ENCODE data around the gene RANGAP1.
A peak's percentile ranks its signal among the peaks of the same experiment; 100 is the strongest.
"Not testable (repeated sequence)": the region's sequence is repeated elsewhere in the genome, so short reads cannot be mapped to it uniquely, and the experiment has no call there.

Gene RANGAP1

DNA sequence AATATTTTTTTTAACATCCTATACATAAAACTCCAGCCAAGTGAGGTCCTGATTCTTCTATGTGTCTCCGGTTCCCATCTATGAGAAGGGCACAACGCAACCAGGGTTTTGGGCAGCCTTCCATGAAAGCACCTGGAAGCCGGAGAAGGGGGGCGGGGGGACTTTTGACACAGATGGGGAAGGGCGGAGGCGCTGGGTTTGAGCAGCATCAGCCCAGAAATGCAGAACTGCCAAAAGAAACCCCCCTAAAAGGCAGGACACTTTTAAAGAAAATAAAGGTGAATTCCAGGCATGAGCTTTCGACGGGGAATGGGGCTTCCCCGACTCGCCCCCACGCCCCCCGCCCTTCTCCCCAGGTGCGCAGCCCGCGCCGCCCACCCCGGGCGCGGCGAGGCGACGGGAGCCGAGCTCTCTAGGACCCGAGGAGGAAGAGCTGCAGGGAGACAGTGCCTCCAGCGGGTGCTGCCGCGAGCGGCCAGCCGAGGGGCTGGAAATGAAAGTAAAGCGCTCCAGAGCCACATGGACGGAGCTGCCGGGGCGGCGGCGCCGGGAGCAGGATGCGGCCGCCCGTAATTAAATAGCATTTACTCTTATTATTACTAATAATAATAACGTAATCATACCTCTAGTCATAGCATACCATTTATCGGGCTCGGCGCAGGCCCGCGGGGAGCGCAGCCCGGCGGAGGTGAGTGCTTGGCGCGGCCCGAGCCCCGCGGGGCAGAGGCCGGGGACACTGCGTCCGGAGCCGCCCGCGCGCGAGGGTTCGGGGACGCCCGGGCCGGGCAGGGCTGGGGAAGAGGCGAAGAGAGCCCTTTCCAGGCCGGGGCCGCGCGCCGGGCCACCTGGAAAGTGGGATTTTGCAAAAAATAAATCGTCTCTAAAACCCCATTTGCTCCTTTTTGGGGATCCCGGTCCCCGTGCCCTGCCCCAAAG is 15.4 kb upstream of the RANGAP1 start, which contains the start of gene ZC3H7B:
ZC3H7B (plus strand) TSS at position 441 of the 936 bp plus-strand sequence. CDS start 19,136 bp downstream, outside the sequence.
- DNase-seq (ENCODE audit: low spot score), result peak; percentile 95

DNA sequence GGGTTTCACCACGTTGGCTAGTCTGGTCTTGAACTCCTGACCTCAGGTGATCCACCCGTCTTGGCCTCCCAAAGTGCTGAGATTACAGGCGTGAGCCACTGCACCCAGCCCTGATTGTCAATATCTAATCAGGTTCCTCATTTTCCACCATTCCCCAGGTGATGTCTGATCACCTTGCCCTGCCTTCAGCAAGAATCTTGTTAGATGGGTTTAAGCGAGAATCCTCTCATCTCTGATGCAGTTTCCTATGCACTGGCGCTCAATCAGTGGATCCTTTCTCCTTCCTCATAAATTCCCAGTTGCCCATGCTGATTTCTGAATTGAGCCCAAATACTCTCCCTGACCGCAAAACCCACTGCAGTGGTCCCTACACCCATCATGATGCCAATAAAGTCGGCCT is 14.7 kb upstream of the RANGAP1 start:
- DNase-seq (ENCODE audit: low spot score), result no peak

DNA sequence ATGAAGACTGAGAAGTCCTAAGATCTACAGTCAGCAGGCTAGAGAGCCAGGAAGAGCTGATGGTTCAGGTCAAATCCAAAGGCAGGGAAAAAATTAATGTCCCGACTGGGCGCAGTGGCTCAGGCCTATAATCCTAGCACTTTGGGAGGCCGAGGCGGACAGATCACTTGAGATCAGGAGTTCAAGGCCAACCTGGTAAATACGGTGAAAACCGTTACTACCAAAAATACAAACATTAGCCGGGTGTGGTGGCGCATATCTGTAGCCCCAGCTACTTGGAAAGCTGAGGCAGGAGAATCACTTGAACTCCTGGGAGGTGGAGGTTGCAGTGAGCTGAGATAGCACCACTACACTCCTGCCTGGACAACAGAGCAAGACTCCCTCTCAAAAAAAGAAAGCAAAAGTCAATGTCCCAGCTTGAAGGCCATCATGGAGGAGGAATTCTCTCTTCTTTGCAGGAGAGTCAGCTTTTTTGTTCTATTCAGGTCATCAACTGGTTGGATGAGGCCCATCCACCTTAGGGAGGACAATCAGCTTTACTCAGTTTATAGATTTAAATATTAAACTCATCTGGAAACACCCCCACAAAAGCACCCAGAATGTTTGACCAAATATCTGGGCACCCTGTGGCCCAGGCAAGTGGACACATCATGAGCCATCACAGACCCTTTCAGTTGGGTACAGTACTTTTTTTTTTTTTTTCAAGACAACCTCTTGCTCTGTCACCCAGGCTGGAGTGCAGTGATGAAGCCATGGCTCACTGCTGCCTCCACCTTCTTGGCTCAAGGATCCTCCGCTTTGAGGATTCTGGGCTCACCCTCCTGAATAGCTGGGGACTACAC is 11.1 kb upstream of the RANGAP1 start:
- DNase-seq (ENCODE audit: low spot score), result no peak

DNA sequence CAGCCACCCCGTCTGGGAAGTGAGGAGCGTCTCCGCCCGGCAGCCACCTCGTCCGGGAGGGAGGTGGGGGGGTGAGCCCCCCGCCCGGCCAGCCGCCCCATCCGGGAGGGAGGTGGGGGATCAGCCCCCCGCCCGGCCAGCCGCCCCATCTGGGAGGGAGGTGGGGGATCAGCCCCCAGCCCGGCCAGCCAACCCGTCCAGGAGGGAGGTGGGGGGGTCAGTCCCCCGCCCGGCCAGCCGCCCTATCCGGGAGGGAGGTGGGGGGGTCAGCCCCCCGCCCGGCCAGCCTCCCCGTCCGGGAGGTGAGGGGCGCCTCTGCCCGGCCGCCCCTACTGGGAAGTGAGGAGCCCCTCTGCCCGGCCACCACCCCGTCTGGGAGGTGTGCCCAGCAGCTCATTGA is 8.8 kb upstream of the RANGAP1 start:
- not testable (repeated sequence) for DNase-seq (ENCODE audit: low spot score)

DNA sequence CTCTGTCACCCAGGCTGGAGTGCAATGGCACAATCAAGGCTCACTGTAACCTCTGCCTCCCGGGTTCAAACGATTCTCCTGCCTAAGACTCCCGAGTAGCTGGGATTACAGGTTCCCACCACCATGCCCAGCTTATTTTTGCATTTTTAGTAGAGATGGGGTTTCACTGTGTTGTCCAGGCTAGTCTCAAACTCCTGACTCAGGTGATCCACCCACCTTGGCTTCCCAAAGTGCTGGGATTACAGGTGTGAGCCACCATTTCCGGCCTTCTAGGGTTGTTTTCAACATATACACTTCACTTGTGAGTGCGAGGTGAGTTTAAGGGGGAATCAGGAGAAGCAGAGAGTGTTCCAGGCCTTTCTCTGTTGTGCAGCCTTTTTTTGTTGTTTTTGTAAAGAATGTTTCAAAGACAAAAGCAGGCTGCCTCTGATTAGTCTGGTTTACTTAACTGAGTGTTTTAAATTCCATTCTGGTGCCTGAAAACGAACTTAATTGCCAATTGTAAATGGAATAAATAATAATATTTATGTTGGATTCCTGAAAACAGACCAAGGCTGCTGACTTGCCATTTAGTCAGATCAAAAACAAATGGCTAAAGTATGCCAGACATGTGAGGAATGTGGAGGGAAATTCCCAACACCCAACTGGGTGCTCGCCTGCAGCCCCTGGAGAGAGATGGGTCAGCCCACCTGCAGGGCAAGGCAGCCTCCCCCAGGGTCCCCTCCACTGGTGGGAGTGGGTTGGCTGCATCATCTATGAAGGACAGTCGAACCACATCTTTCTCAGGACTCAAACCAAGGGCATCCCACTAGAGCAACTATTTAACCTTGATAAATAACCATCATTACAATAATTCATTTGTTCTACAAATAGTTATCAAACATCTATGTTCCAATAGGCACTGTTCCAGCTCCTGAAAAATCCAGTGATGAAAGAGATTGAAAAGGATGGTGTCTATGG is 4.6 kb upstream of the RANGAP1 start:
- peak; percentile 77 for DNase-seq (ENCODE audit: low spot score)

DNA sequence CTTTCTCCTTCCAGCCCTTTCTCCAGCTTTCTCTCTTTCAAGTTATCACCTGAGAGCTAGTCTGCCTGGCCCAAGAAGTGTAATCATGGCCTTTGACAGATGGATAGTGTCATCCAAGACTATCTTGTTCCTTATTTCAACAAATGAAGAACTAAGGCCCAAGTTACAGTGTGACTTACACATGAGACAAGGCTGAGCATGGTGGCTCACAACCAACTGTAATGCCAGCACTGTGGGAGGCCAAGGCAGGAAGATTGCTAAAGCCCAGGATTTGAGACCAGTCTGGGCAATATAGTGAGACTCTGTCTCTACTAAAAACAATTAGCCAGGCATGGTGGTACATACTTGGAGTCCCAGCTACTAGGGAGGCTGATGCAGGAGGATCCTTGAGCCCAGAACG is 3.7 kb upstream of the RANGAP1 start:
- DNase-seq (ENCODE audit: low spot score), result no peak

DNA sequence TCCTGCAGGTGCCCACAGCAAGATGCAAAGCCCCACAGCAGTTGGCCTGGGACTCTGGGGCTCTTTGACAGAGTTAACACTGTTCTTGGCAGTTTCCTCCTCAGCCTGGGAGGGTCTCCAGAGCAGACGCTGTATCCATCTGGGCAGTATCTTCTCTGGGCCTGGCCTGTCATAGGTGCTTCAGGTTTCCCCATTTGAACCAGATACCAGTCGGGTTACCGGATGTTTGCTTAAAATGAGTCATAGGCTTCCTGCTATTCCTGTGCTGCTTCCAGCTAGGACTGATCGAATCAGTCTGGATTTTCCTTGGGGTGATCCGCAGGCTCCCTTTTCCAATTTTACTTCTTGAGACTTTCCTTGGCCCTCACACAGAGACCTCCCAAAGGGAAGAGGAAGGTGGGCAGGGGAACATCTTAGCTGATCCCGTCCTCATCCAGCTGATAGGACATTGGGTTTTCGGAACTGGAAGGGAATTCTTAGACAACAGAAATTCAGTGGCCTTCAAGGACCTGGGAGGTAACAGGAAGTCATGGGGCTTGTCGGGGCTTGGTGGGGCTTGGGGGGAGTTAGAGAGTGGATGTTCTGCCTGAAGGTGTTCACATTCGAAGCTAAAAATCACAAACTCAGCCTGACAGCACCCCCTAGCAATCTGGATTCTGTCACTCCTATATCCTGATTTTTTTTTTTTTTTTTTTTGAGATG is 2.4 kb upstream of the RANGAP1 start:
- peak; percentile 59 for DNase-seq (ENCODE audit: low spot score)

DNA sequence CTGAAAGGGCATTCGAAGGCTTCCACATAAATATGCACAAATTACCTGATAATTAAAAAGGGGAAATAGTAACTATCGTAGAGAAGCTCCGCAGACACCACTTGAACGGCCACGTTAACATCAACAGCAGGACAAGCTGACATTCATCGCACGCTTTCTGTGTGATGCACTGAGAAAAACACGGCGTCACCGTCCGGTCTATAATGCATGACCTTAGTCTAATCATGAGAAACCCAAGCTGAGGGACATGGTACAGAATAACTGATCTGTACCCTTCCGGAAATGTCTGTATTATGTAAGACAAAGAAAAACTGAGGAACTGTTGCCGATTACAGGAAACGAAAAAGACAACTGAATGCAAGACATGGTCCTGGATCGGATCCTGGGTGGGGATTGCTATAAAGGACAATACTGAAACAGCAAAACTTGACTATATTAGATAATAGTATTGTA is 678 bp upstream of the RANGAP1 start:
- DNase-seq (ENCODE audit: low spot score), result no peak

DNA sequence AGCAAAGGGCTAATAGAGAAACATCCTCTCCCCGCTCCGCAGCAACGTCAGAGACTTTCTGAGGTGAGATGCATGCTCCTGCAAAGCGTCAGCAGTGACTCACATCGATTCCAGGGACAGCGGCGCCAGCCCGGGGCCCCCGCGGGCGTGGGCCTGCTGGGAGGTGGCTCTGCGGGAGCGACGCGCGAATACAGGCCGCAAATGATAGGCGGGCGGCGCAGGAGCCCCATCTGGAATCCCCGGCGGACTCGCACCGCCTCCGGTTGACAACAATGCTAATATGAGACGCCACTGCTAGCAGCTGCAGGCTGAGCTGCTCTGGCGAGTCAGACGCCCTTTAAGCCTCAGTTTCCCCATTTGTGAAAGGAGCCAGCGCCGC is 557 bp downstream of the RANGAP1 start:
- DNase-seq (ENCODE audit: low spot score), result peak; percentile 92

DNA sequence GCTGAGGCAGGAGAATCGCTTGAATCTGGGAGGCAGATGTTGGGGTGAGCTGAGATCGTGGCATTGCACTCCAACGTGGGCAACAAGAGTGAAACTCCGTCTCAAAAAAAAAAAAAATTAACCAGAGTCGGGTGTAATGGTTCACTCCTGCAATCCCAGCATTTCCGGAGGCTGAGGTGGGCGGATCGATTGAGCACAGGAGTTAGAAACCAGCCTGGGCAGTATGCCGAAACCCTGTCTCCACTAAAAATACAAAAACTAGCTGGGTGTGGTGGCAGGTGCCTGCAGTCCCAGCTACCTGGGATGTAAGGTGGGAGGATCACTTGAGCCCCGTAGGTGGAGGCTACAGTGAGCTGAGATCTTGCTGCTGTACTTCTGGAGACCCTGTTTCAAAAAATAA is 1.5 kb downstream of the RANGAP1 start:
- no peak for DNase-seq (ENCODE audit: low spot score)

DNA sequence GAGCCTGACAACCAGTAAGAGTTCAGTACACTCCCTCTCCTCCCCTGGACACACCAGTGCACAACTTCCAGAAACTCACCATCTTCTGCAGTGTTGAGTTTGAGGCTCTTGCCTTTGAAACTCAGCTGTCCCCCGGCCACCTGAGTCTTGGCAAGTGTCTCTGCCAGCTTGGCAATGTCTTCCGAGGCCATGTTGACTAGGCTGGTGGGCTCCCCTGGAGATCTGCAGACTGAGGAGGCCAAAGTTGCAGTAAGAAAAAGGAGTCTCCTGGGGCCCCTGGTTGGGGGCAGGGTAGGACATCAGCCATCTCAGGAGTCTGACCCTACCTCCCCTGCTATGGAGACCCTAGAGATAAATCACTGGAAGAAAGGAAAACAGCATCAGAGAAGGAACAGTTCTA is 5.1 kb downstream of the RANGAP1 start:
- no peak for DNase-seq (ENCODE audit: low spot score)

DNA sequence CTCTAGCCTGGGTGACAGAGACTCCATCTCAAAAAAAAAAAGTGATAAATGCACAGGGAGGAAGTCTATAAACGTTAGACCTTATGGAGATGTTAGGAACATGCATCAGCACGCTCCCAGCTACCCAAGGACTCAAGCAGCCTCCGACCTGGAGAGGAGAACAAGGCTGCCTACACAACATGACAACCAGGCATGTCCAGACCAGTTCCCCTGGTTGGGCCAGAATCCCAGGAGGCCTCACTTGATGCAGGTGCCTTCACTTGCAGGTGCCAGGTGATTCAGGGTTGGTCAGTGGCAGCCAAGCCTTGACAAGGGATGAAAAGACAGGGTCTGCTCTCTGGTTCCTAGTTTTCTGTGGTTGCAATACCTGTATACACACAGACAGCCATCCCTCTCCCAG is 5.9 kb downstream of the RANGAP1 start:
- no peak for DNase-seq (ENCODE audit: low spot score)

DNA sequence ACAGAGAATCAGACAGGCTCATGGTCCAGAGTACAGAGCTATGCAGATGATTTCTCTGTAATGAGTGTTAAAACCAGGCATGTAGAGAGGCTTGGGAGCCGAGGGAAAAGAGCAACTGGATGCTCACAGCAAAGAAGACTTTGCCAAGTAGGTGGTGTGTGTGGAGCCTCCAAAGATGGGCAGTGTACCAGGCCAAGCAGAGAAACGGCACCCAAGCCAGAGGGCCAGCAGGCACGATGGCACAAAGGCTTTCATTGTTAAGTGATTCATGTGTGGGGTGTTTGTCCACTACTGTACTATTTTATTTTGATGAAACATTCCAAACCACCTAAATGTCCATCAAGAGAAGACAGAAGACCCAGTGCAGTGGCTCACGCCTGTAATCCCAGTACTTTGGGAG is 11.1 kb downstream of the RANGAP1 start:
- DNase-seq (ENCODE audit: low spot score), result no peak

DNA sequence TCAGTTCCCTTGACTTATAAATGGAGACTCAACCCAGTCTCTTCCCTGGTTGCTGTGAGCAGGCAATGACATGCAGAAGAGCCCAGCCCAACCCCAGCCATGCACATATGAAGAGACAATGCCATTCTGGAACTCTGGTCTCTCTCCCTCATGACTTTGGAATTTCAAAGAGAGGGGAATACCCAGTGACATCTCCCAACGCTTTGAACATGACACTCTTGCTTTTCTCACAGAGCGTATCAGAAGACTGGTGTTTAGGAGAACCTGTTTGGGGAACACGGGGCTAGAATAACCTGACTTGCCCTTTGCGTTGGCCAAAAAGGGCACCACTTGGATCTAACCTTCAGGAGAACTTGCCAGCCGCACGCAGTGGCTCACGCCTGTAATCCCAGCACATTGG is 12.9 kb downstream of the RANGAP1 start:
- DNase-seq (ENCODE audit: low spot score), result no peak

DNA sequence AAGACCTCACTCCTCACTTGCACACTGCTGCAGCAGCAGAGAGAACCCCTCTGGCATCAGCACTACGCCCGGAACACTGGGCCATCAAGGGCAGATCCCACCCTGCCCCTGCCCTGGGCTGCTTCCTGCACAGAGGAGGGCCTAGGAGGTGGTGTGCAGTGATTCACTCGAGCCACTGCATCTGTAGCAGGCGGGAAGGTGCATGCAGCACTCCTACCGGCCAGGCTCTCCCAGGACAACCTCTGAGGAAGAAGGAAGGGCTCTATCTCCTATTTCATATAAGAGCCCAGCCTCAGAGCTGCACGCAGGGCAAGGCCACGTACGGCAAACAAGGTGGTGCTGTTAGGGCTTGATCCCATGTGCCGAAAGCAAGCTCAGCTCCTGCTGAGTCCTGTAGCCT is 14.2 kb downstream of the RANGAP1 start:
- no peak for DNase-seq (ENCODE audit: low spot score)

DNA sequence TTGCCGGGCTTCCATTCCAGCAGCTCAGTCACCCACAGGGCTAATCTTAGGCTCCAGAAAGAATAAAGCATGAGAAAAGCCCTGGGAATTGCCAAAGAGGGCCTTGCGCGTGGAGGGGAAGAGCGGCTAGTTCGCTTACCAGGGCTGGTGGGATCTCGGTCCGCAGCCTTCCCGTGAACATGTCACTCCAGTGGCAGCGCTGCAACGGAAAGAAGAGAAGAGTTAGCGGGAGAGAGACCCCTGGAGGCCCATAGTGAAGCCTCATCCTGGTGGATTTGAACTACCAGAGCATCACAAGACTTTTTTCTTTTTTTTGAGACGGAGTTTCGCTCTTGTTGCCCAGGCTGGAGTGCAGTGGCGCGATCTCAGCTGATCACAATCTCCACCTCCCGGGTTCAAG is 18.0 kb downstream of the RANGAP1 start:
- DNase-seq (ENCODE audit: low spot score), result no peak

DNA sequence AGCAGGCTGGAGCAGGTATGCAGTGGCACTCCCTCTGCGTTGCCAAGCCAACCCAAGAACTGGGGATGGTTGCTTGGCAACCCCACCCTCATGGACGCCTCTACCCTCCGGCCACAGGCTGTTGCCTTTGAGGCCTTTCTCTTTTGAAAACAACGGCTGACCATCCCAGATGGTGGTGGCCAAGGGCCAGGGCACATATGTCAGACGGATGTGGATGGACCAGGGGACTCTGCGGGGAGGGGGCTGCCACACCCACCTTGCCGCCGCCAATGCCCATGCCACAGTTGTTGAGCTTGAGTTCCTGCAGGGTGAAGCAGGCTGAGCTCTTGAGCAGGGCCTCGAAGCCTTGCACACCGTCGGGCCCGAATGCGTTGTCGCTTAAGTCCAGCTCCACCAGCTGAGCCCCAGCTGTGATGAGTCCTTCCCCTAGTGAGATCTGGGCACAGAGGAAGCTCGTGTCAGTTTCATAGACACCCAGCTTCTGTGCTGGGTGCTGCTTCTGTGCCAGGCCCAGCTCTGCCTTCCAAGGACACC is 21.5 kb downstream of the RANGAP1 start:
- no peak for DNase-seq (ENCODE audit: low spot score)

DNA sequence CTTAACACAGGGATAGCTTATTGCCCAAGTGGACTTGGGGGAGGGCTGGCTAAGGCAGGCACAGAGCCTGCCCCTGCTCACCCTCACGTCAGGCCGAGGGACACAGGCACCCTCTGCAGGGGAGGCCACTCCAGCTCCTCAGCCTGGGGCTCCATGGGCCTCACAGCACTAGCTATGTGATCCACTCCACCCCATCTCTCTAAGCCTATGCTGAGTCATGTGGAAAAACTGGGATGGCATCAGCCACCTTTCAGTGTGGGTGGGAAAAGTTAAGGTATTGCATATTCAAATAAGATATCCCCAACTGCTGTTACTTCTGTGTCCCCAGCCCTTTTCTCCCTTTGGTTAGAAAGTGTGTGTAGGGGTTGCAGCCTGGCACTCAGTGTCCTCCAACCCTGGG is 22.3 kb downstream of the RANGAP1 start:
- no peak for DNase-seq (ENCODE audit: low spot score)

DNA sequence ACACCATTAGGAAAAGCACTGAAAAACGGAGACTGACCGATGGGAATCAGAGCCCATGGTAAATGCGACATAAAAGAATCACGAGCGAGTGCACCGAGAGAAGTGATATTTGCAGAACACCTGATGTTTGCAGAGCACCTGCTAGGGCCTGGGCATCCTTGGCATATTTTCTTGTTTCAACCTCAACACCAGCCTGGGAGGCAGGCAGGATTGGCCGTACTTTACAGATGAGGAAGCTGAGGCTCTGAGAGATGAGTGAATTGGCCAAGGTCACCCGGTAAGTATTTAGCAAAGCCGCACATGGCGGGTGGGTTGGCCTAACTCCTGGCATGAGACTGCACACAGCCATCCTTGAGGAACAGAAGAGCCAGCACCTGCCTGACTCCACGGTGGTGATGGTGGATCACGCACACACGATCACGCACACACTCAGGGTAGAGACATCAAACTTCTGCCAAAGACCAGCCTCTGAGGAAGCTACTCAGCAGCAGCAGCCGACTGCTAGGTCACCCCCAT is 23.7 kb downstream of the RANGAP1 start:
- DNase-seq (ENCODE audit: low spot score), result no peak

DNA sequence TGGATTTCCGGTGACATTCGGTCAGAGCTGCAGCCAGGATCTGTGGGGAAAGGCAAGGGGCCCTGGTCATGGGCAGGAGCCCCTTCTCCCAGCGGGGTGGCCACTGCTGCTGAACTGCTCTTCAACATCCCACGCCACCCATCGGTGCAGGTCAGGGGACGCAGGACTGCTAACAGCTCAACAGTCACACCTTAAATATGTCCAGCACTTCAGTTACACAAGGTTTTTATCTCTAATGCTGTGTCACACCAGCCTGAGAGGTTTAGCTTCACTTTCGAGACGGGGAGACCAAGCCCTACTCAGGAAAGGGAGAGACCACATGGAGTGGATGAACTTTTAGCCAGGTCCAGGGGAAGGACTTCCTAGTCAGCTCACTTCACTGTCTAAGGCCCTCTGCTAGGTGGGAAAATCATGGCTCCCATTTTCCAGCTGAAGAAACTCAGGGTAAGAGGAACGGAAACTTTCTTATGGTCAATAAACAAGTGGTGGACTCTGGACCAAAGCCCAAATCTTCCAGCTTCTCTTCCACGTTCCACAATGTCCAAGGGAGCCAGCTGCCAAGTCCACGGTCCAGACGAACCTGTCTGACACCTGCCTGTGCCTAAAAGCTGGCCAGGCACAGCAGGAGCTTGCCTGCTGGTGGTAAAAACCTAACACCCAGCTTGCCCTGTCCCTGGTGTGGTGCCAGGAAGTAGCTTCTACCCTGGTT is 24.3 kb downstream of the RANGAP1 start:
- DNase-seq (ENCODE audit: low spot score), result no peak
